ENCODE data around the gene TRMU.
A peak's percentile ranks its signal among the peaks of the same experiment; 100 is the strongest.

TRMU gene

GRCh38 chr22:46335201-46336118, at the start of gene TRMU:
TRMU (plus strand) TSS chr22:46335714; CDS start chr22:46335765, 51 bp downstream.
- DNase-seq: peak; percentile 85

- DNase-seq: no peak
These were observed 49.5 kb upstream of the TRMU start for GRCh38 chr22:46286006-46286405.

GRCh38 chr22:46286941-46287872, 48.3 kb upstream of the TRMU start:
- DNase-seq: no peak

- peak; percentile 47 for DNase-seq
These were observed 47.4 kb upstream of the TRMU start for GRCh38 chr22:46287873-46288751.

- DNase-seq: no peak
These were observed 46.7 kb upstream of the TRMU start for GRCh38 chr22:46288846-46289243.

- no peak for DNase-seq
These were observed 46.1 kb upstream of the TRMU start for GRCh38 chr22:46289244-46289891.

- no peak for DNase-seq
These were observed 45.2 kb upstream of the TRMU start for GRCh38 chr22:46290121-46290842.

GRCh38 chr22:46290843-46291785, 44.4 kb upstream of the TRMU start:
- DNase-seq: no peak

- no peak for DNase-seq
These were observed 43.3 kb upstream of the TRMU start for GRCh38 chr22:46292173-46292572.

- DNase-seq: no peak
These were observed 42.8 kb upstream of the TRMU start for GRCh38 chr22:46292732-46293131.

- DNase-seq: no peak
These were observed 41.8 kb upstream of the TRMU start for GRCh38 chr22:46293577-46294260.

- DNase-seq: no peak
These were observed 40.7 kb upstream of the TRMU start for GRCh38 chr22:46294784-46295183.

GRCh38 chr22:46295277-46295971, 40.1 kb upstream of the TRMU start:
- DNase-seq: no peak

- peak; percentile 97 for DNase-seq
These were observed 39.0 kb upstream of the TRMU start, which contains the start of gene GTSE1 for GRCh38 chr22:46296257-46297150. GTSE1 (plus strand) TSS chr22:46296870; CDS start chr22:46297401, 531 bp downstream.

GRCh38 chr22:46297151-46297812, 38.2 kb upstream of the TRMU start:
- DNase-seq: peak; percentile 50

GRCh38 chr22:46299101-46299500, 36.4 kb upstream of the TRMU start:
- DNase-seq: no peak

GRCh38 chr22:46300491-46300890, 35.0 kb upstream of the TRMU start:
- DNase-seq: no peak
